ENCODE measurements around the gene ZDHHC22.

Gene ZDHHC22

GRCh38 chr14:77151245-77151644, 9.7 kb upstream of the ZDHHC22 start:
- TF ChIP-seq POLR2AphosphoS5 (IDR thresholded peaks at IDR 0.05; ENCODE audit: low read depth, low read length) (no peak), REST (IDR thresholded peaks at IDR 0.05; ENCODE audit: insufficient read depth in 1 of 2, low read depth in 2 of 2, low read length in 2 of 2) (no peak), TAF1 (IDR thresholded peaks at IDR 0.05; ENCODE audit: borderline replicate concordance, insufficient read depth, low read length) (no peak), FOXP2 (optimal IDR thresholded peaks at IDR 0.05; ENCODE audit: borderline replicate concordance, extremely low read depth, extremely low read length, insufficient read depth) (no peak), SIN3A (IDR thresholded peaks at IDR 0.05; ENCODE audit: borderline replicate concordance, insufficient read depth, low read length) (no peak)

- TF ChIP-seq TAF1 (IDR thresholded peaks at IDR 0.05; ENCODE audit: borderline replicate concordance, insufficient read depth, low read length) = no peak
- no peak for TF ChIP-seq FOXP2 (optimal IDR thresholded peaks at IDR 0.05; ENCODE audit: borderline replicate concordance, extremely low read depth, extremely low read length, insufficient read depth)
- no peak for TF ChIP-seq REST (IDR thresholded peaks at IDR 0.05; ENCODE audit: insufficient read depth in 1 of 2, low read depth in 2 of 2, low read length in 2 of 2)
- no peak for TF ChIP-seq SIN3A (IDR thresholded peaks at IDR 0.05; ENCODE audit: borderline replicate concordance, insufficient read depth, low read length)
- TF ChIP-seq POLR2AphosphoS5 (IDR thresholded peaks at IDR 0.05; ENCODE audit: low read depth, low read length) = no peak
Observed at GRCh38 chr14:77148510-77149231, 7.1 kb upstream of the ZDHHC22 start.

- TF ChIP-seq FOXP2 (optimal IDR thresholded peaks at IDR 0.05; ENCODE audit: borderline replicate concordance, extremely low read depth, extremely low read length, insufficient read depth) = no peak
Observed at GRCh38 chr14:77145975-77146740, 4.6 kb upstream of the ZDHHC22 start.

- TF ChIP-seq TAF1 (IDR thresholded peaks at IDR 0.05; ENCODE audit: borderline replicate concordance, insufficient read depth, low read length) (no peak), REST (IDR thresholded peaks at IDR 0.05; ENCODE audit: insufficient read depth in 1 of 2, low read depth in 2 of 2, low read length in 2 of 2) (no peak)
Observed at GRCh38 chr14:77144412-77145115, 3.0 kb upstream of the ZDHHC22 start.

GRCh38 chr14:77143071-77143470, 1.5 kb upstream of the ZDHHC22 start:
- TF ChIP-seq POLR2AphosphoS5 (IDR thresholded peaks at IDR 0.05; ENCODE audit: low read depth, low read length) = no peak
- no peak for TF ChIP-seq SIN3A (IDR thresholded peaks at IDR 0.05; ENCODE audit: borderline replicate concordance, insufficient read depth, low read length)
- TF ChIP-seq REST (IDR thresholded peaks at IDR 0.05; ENCODE audit: insufficient read depth in 1 of 2, low read depth in 2 of 2, low read length in 2 of 2) = no peak
- no peak for TF ChIP-seq TAF1 (IDR thresholded peaks at IDR 0.05; ENCODE audit: borderline replicate concordance, insufficient read depth, low read length)
- no peak for TF ChIP-seq FOXP2 (optimal IDR thresholded peaks at IDR 0.05; ENCODE audit: borderline replicate concordance, extremely low read depth, extremely low read length, insufficient read depth)

All from PFSK-1 (cell line).